ENCODE results near the gene CYP27A1.

The CYP27A1 gene

GRCh38 chr2:218857371-218858137, 75.6 kb downstream of the CYP27A1 start:
- TF ChIP-seq MYC (IDR thresholded peaks at IDR 0.05; ENCODE audit: low read depth, low read length) (no peak), MAX (IDR thresholded peaks at IDR 0.05; ENCODE audit: low read depth, low read length) (no peak)
- H3K4me3 ChIP-seq (ENCODE audit: low read depth, low read length) = no peak overlapping the region
- DNase-seq (ENCODE audit: low read depth) = no peak

- TF ChIP-seq MAX (IDR thresholded peaks at IDR 0.05; ENCODE audit: low read depth, low read length) (no peak), MYC (IDR thresholded peaks at IDR 0.05; ENCODE audit: low read depth, low read length) (no peak), CTCF (IDR thresholded peaks at IDR 0.05; ENCODE audit: low read depth, low read length) (no peak), POLR2A (IDR thresholded peaks at IDR 0.05; ENCODE audit: extremely low read depth, insufficient read length) (no peak)
- DNase-seq (ENCODE audit: low read depth) = no peak
- H3K4me3 ChIP-seq (ENCODE audit: low read depth, low read length) = no peak overlapping the region
Observed at GRCh38 chr2:218858138-218858445, 76.1 kb downstream of the CYP27A1 start.

- no peak for DNase-seq (ENCODE audit: low read depth)
- no peak overlapping the region for H3K4me3 ChIP-seq (ENCODE audit: low read depth, low read length)
- TF ChIP-seq MYC (IDR thresholded peaks at IDR 0.05; ENCODE audit: low read depth, low read length) (no peak), POLR2A (IDR thresholded peaks at IDR 0.05; ENCODE audit: extremely low read depth, insufficient read length) (no peak), CTCF (IDR thresholded peaks at IDR 0.05; ENCODE audit: low read depth, low read length) (no peak), MAX (IDR thresholded peaks at IDR 0.05; ENCODE audit: low read depth, low read length) (no peak)
Observed at GRCh38 chr2:218858671-218859555, 77.0 kb downstream of the CYP27A1 start.

GRCh38 chr2:218859556-218859987, 77.6 kb downstream of the CYP27A1 start, which contains the start of gene WNT6:
TSS of gene WNT6 (plus strand) at chr2:218859805. CDS start at chr2:218860038, 233 bp downstream.
- DNase-seq (ENCODE audit: low read depth) = peak; percentile 49
- no peak within 1 kb of the TSS for H3K4me3 ChIP-seq (ENCODE audit: low read depth, low read length)
- TF ChIP-seq MAX (IDR thresholded peaks at IDR 0.05; ENCODE audit: low read depth, low read length) (no peak), POLR2A (IDR thresholded peaks at IDR 0.05; ENCODE audit: extremely low read depth, insufficient read length) (no peak), CTCF (IDR thresholded peaks at IDR 0.05; ENCODE audit: low read depth, low read length) (no peak), MYC (IDR thresholded peaks at IDR 0.05; ENCODE audit: low read depth, low read length) (no peak)

GRCh38 chr2:218859988-218860831, 78.3 kb downstream of the CYP27A1 start:
- TF ChIP-seq POLR2A (IDR thresholded peaks at IDR 0.05; ENCODE audit: extremely low read depth, insufficient read length) = no peak
- no peak for TF ChIP-seq MAX (IDR thresholded peaks at IDR 0.05; ENCODE audit: low read depth, low read length)
- TF ChIP-seq CTCF (IDR thresholded peaks at IDR 0.05; ENCODE audit: low read depth, low read length) = no peak
- no peak for TF ChIP-seq MYC (IDR thresholded peaks at IDR 0.05; ENCODE audit: low read depth, low read length)
- H3K4me3 ChIP-seq (ENCODE audit: low read depth, low read length) = no peak overlapping the region
- DNase-seq (ENCODE audit: low read depth) = no peak

All from NB4 (cell line).